Measurements from ENCODE around the gene ABCC9. TPM values are rescaled to one million over a fixed set of nuclear protein-coding genes. Genes with fewer than 3 reads are reported as not detected.

ABCC9 gene
- total RNA-seq, 1 donor from 2014 or later = 2.7 TPM

GRCh38 chr12:21949036-21949435 lies 7.8 kb upstream of the ABCC9 start:
- Mint-ChIP-seq H3K4me3 (ENCODE audit: unreplicated experiment) (no peak overlapping the region), H3K4me1 (ENCODE audit: low read depth) (no peaks in the 10 kb centered on the region), H3K27ac (ENCODE audit: unreplicated experiment) (no peak overlapping the region), H3K9me3 (ENCODE audit: low read depth) (peaks cover 52% of the 10 kb centered on the region), H3K36me3 (ENCODE audit: low read depth) (peaks cover 6% of the 10 kb centered on the region), H3K27me3 (ENCODE audit: low read depth) (no peaks in the 10 kb centered on the region)
- TF ChIP-seq, protein P1, sequence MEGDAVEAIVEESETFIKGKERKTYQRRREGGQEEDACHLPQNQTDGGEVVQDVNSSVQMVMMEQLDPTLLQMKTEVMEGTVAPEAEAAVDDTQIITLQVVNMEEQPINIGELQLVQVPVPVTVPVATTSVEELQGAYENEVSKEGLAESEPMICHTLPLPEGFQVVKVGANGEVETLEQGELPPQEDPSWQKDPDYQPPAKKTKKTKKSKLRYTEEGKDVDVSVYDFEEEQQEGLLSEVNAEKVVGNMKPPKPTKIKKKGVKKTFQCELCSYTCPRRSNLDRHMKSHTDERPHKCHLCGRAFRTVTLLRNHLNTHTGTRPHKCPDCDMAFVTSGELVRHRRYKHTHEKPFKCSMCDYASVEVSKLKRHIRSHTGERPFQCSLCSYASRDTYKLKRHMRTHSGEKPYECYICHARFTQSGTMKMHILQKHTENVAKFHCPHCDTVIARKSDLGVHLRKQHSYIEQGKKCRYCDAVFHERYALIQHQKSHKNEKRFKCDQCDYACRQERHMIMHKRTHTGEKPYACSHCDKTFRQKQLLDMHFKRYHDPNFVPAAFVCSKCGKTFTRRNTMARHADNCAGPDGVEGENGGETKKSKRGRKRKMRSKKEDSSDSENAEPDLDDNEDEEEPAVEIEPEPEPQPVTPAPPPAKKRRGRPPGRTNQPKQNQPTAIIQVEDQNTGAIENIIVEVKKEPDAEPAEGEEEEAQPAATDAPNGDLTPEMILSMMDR (IDR thresholded peaks at IDR 0.05) = no peak
- no peak for DNase-seq (ENCODE audit: low spot score)

DNA sequence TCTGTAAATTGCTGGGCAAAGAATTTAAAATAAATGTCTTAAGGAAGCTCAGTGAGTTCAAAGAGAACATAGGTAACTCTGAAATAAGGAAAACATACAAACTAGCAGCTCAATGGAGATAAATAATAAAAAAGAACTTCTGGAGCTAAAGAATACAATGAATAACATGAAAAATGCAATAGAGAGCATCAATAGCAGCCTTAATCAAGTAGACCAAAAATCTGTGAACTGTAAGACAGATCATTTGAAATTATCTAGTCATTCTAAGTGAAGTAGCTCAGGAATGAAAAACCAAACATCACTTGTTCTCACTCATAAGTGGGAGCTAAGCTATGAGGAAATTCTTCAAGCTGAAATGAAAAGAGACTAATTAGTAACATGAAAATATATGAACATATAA lies 5.8 kb upstream of the ABCC9 start:
- peaks cover 6% of the 10 kb centered on the region for H3K36me3 Mint-ChIP-seq (ENCODE audit: low read depth)
- H3K4me3 Mint-ChIP-seq (ENCODE audit: unreplicated experiment) = no peak overlapping the region
- H3K27me3 Mint-ChIP-seq (ENCODE audit: low read depth) = peaks cover 2% of the 10 kb centered on the region
- TF ChIP-seq, protein P1 (IDR thresholded peaks at IDR 0.05) = no peak
- H3K27ac Mint-ChIP-seq (ENCODE audit: unreplicated experiment) = no peak overlapping the region
- H3K9me3 Mint-ChIP-seq (ENCODE audit: low read depth) = peaks cover 57% of the 10 kb centered on the region
- DNase-seq (ENCODE audit: low spot score) = no peak
- no peaks in the 10 kb centered on the region for H3K4me1 Mint-ChIP-seq (ENCODE audit: low read depth)

DNA sequence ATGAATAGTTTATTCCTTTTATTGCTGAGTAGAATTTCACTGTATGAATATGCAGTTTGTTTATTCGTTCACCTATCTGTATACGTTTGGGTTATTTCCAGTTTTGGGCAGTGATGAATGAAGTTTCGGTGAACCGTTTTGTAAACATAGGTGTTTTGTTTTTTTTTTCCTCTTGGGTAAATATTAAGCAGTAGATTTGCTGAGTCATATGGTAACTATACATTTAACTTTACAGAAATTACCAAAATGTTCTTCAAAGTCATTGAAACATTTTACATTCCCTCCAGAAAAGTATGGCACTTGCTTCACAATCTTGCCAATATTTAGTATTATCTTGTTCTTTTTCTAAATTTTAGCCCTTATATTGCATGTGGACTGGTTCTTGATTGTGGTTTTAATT lies 3.8 kb upstream of the ABCC9 start:
- H3K4me1 Mint-ChIP-seq (ENCODE audit: low read depth) = peaks cover 18% of the 10 kb centered on the region
- peaks cover 12% of the 10 kb centered on the region for H3K27me3 Mint-ChIP-seq (ENCODE audit: low read depth)
- H3K9me3 Mint-ChIP-seq (ENCODE audit: low read depth) = peaks cover 53% of the 10 kb centered on the region
- no peak overlapping the region for H3K27ac Mint-ChIP-seq (ENCODE audit: unreplicated experiment)
- peaks cover 4% of the 10 kb centered on the region for H3K36me3 Mint-ChIP-seq (ENCODE audit: low read depth)
- TF ChIP-seq, protein P1 (IDR thresholded peaks at IDR 0.05) = no peak
- H3K4me3 Mint-ChIP-seq (ENCODE audit: unreplicated experiment) = no peak overlapping the region
- no peak for DNase-seq (ENCODE audit: low spot score)

DNA sequence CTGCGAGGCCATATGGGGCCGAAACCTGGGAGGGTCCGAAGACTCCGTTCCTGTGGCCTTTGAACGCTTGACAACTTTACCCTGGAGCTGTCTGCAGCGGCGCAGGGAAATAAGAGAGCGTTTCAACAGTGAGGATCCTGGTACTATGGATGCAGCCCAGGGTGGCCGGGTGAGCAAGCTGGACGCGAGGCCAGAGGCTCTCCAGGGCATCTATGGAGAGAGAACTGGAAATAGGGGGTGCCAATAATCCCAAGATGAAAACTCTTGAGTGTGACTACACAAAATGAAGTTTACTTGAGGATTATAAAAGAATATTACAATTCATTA lies 1.1 kb upstream of the ABCC9 start:
- peaks cover 33% of the 10 kb centered on the region for H3K9me3 Mint-ChIP-seq (ENCODE audit: low read depth)
- peak overlapping the region; percentile 90 for H3K4me3 Mint-ChIP-seq (ENCODE audit: unreplicated experiment)
- H3K27me3 Mint-ChIP-seq (ENCODE audit: low read depth) = peaks cover 29% of the 10 kb centered on the region
- peaks cover 19% of the 10 kb centered on the region for H3K4me1 Mint-ChIP-seq (ENCODE audit: low read depth)
- H3K27ac Mint-ChIP-seq (ENCODE audit: unreplicated experiment) = no peak overlapping the region
- H3K36me3 Mint-ChIP-seq (ENCODE audit: low read depth) = peaks cover 2% of the 10 kb centered on the region
- TF ChIP-seq, protein P1 (IDR thresholded peaks at IDR 0.05) = no peak
- DNase-seq (ENCODE audit: low spot score) = no peak

DNA sequence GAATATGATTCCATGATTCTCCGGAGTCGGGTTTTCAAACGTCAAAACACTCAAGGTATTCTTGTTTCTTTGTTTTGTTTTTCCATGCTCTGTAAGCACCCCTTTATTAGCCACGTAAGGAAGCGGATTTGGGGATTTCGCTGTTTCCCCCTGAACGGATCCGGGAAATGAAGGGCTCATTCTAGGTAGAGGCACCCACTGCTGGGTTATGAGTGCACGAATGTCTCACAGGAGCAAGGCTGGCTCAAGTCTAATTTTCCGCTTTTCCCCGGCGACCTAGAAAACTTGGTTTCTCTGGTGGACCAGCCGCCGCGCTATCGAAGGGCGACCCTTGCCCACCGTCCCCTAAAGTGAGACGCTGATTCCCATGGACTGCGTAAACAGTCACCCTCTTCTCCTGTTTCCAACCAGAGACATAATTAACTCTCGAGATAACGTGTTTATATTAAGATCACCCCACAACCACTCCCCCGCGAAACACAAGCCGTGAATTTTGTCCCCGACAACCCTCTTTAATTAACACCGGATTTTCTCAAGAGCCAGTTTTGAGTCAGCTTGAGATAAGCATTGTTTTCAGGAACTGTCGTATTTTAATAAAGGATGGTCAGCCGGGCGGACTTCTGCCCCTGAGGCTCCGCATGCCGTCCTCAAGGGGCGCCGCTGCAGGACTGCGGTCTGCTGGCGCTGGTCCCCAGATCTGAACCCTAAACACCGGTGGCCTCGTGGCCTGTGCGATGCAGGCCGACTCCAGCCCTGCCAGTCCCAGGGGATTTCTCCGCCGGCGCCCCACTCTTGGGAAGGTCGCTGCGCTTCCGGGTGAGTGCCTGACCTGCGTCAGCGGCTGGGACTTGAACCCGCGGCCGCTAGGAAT lies 515 bp upstream of the ABCC9 start:
- Mint-ChIP-seq H3K27ac (ENCODE audit: unreplicated experiment) (peak overlapping the region; percentile 60), H3K4me1 (ENCODE audit: low read depth) (peaks cover 19% of the 10 kb centered on the region)
- no peak for DNase-seq (ENCODE audit: low spot score)

More for the DNA sequence above, 515 bp upstream of the ABCC9 start:
- TF ChIP-seq, protein P1 (IDR thresholded peaks at IDR 0.05) = peak; percentile 72
- Mint-ChIP-seq H3K4me3 (ENCODE audit: unreplicated experiment) (peak overlapping the region; percentile 90), H3K27me3 (ENCODE audit: low read depth) (peaks cover 32% of the 10 kb centered on the region), H3K36me3 (ENCODE audit: low read depth) (no peaks in the 10 kb centered on the region), H3K9me3 (ENCODE audit: low read depth) (peaks cover 29% of the 10 kb centered on the region)

Measured in chondrocyte (in vitro differentiated cells).